Type B pancreatic cell (in vitro differentiated cells): ENCODE results near the gene TGM4. TPM values are rescaled to one million over a fixed set of nuclear protein-coding genes. Genes with fewer than 3 reads are reported as not detected.

ENCODE experiments used
- DNase-seq: peaks from one replicate; pipeline ENCODE4 v3.0.0; 2021; ENCODE audit warnings: mixed read lengths; ENCODE audit not compliant: unreplicated experiment; ENCODE audit errors: extremely low spot score
- H3K27ac Mint-ChIP-seq: 2 replicates; pipeline ENCODE4 v1.8.0; 2021; ENCODE audit warnings: mild to moderate bottlenecking, mixed read lengths
- H3K27me3 Mint-ChIP-seq: 2 replicates; pipeline ENCODE4 v1.8.0; 2021; ENCODE audit warnings: mixed read lengths
- H3K36me3 Mint-ChIP-seq: 2 replicates; pipeline ENCODE4 v1.8.0; 2021; ENCODE audit warnings: mixed read lengths
- H3K4me1 Mint-ChIP-seq: one replicate; pipeline ENCODE4 v1.8.0; 2021; ENCODE audit warnings: mixed read lengths; ENCODE audit not compliant: unreplicated experiment
- H3K4me3 Mint-ChIP-seq: 2 replicates; pipeline ENCODE4 v1.8.0; 2021; ENCODE audit warnings: mild to moderate bottlenecking, mixed read lengths
- H3K9me3 Mint-ChIP-seq: 2 replicates; pipeline ENCODE4 v1.8.0; 2021; ENCODE audit warnings: mixed read lengths
- CTCF ChIP-seq: fragments of 200-600 bp; sonication (generic); conservative IDR thresholded peaks from 2 replicates; pipeline ENCODE4 v1.5.0; 2021; ENCODE audit warnings: antibody characterized with exemption, mild to moderate bottlenecking
- total RNA-seq: library from RNA; stranded (reverse); gene quantifications from 2 replicates; pipeline ENCODE4 v1.2.1, GENCODE V29; 2021; ENCODE audit warnings: low replicate concordance

The TGM4 gene
- total RNA-seq, 1 donor from 2014 or later: not detected

- no peaks in the 10 kb centered on the region for H3K4me1 Mint-ChIP-seq
Measured at GRCh38 chr3:44832965-44833364, 41.4 kb upstream of the TGM4 start.

GRCh38 chr3:44833394-44833793 is 41.0 kb upstream of the TGM4 start:
- TF ChIP-seq CTCF: no peak
- Mint-ChIP-seq H3K9me3 (no peaks in the 10 kb centered on the region), H3K36me3 (peaks cover 25% of the 10 kb centered on the region), H3K4me3 (no peak overlapping the region), H3K27me3 (no peaks in the 10 kb centered on the region), H3K27ac (no peak overlapping the region), H3K4me1 (no peaks in the 10 kb centered on the region)
- DNase-seq: no peak

More at GRCh38 chr3:44832965-44833364, 41.4 kb upstream of the TGM4 start:
- no peaks in the 10 kb centered on the region for H3K27me3 Mint-ChIP-seq
- no peak for TF ChIP-seq CTCF
- no peaks in the 10 kb centered on the region for H3K9me3 Mint-ChIP-seq
- no peak overlapping the region for H3K27ac Mint-ChIP-seq
- H3K4me3 Mint-ChIP-seq: no peak overlapping the region
- peaks cover 21% of the 10 kb centered on the region for H3K36me3 Mint-ChIP-seq
- DNase-seq: no peak

- H3K4me3 Mint-ChIP-seq: no peak overlapping the region
- H3K4me1 Mint-ChIP-seq: no peaks in the 10 kb centered on the region
- peaks cover 34% of the 10 kb centered on the region for H3K36me3 Mint-ChIP-seq
- H3K9me3 Mint-ChIP-seq: no peaks in the 10 kb centered on the region
- TF ChIP-seq CTCF: no peak
- H3K27ac Mint-ChIP-seq: no peak overlapping the region
- no peak for DNase-seq
- H3K27me3 Mint-ChIP-seq: no peaks in the 10 kb centered on the region
Measured at GRCh38 chr3:44835684-44836083, 38.7 kb upstream of the TGM4 start.

- Mint-ChIP-seq H3K27ac (no peak overlapping the region), H3K4me3 (no peak overlapping the region), H3K4me1 (peaks cover 16% of the 10 kb centered on the region), H3K9me3 (no peaks in the 10 kb centered on the region), H3K36me3 (peaks cover 21% of the 10 kb centered on the region), H3K27me3 (no peaks in the 10 kb centered on the region)
- DNase-seq: no peak
- TF ChIP-seq CTCF: no peak
Measured at GRCh38 chr3:44842376-44842775, 32.0 kb upstream of the TGM4 start.

GRCh38 chr3:44845528-44846520 is 28.6 kb upstream of the TGM4 start:
- DNase-seq: no peak
- no peaks in the 10 kb centered on the region for H3K27me3 Mint-ChIP-seq
- peak overlapping the region; percentile 33 for H3K4me3 Mint-ChIP-seq
- peak overlapping the region; percentile 94 for H3K27ac Mint-ChIP-seq
- no peak for TF ChIP-seq CTCF
- H3K4me1 Mint-ChIP-seq: peaks cover 16% of the 10 kb centered on the region
- H3K9me3 Mint-ChIP-seq: no peaks in the 10 kb centered on the region
- H3K36me3 Mint-ChIP-seq: peaks cover 8% of the 10 kb centered on the region
